GM19438 (cell line): ENCODE results near the gene KANTR.

Experiments used
- ATAC-seq: cut with Tn5 transposase; IDR thresholded peaks from one replicate; pipeline ENCODE4 v1.9.1; 2021; ENCODE audit warnings: low read depth; ENCODE audit not compliant: unreplicated experiment

KANTR gene

DNA sequence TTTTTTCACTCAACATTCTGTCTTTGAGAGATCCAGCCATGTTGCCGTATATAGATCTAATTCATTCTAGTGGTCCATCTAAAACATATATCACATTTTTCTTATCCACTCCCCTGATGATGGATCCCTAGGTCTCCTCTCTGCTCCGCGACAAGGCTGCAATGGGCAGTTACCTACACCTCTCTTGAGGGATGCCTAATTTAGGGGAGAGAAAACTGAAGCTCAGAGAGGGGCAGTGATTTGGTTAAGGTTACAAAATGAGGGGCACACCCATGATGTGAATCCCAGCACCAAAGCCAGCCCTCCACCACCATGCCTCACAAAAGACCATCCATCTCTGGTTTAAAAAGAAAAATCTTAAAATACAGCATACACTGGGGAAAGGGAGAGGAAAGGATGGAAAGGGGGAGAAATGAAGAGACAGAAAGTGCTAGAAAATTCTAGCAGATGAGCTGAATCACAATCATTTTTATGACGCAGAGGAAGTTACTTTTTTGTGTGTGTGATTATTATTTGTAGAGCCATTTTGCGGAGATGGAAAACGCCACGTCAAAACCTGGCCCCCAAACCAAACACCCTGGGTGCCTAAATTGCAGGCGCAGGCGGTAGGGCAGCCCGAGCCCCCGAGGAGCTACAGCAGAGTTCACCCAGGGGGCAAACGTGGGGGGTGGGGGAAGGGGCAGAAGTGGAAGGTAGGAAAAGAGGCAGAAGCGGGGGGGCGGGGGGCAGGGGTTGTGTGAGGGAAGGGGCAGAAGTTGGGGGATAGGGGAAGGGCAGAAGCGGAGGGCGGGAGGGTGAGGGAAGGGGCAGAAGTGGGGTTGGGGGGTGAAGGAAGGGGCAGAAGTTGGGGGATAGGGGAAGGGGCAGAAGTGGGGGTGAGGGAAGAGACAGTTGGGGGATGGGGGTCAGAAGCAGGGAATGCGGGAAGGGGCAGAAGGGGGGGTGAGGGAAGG lies 13.0 kb upstream of the KANTR start:
- no peak for ATAC-seq

DNA sequence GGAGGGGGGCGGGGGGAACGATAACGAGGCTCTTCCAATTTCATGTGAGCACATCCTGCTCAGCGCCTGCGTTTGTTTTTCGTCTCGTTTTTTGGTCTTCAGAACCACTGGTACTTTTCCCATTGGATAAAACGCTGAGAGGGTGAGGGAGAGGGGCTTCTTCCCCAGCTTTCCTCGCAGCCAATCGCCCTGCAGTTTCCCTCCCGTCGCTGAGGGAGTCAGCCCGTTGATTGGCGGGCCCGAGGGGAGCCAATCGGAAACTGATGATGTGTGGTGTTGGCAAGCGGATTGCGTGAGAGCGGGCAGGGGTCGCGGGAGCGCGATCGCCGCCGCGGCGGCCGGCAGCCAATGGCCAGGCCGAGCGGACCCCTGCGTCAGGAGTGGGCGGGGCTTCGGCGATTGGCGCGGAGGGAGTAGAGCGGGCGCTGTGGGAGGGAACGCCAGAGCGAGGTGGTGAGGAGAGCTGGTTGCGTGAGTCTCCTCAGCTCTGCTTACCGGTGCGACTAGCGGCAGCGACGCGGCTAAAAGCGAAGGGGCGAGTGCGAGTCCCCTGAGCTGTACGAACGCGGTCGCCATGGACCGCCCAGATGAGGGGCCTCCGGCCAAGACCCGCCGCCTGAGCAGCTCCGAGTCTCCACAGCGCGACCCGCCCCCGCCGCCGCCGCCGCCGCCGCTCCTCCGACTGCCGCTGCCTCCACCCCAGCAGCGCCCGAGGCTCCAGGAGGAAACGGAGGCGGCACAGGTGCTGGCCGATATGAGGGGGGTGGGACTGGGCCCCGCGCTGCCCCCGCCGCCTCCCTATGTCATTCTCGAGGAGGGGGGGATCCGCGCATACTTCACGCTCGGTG lies 11.8 kb upstream of the KANTR start, which contains the start of gene TSPYL2:
Gene TSPYL2, plus strand, starts transcription at position 443 of the 848 bp plus-strand sequence. Its CDS starts 132 bp downstream, at position 575.
- peak; percentile 88 for ATAC-seq

DNA sequence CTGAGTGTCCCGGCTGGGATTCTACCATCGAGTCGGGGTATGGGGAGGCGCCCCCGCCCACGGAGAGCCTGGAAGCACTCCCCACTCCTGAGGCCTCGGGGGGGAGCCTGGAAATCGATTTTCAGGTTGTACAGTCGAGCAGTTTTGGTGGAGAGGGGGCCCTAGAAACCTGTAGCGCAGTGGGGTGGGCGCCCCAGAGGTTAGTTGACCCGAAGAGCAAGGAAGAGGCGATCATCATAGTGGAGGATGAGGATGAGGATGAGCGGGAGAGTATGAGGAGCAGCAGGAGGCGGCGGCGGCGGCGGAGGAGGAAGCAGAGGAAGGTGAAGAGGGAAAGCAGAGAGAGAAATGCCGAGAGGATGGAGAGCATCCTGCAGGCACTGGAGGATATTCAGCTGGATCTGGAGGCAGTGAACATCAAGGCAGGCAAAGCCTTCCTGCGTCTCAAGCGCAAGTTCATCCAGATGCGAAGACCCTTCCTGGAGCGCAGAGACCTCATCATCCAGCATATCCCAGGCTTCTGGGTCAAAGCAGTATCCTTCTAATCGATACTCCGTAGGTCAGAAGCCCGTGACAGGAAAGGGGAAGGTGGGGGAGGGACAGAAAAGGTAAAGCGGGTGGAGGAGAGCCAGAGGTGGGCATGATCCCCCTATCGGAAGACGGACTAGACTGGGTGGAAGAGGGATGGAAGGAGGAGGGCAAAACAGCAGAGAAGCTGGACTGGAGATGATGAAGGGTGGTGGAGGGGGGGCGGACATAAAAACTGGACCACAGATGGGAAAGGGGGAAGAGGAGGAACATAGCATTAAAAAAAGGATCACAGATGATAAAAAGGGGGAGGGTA lies 10.9 kb upstream of the KANTR start:
- ATAC-seq = no peak

DNA sequence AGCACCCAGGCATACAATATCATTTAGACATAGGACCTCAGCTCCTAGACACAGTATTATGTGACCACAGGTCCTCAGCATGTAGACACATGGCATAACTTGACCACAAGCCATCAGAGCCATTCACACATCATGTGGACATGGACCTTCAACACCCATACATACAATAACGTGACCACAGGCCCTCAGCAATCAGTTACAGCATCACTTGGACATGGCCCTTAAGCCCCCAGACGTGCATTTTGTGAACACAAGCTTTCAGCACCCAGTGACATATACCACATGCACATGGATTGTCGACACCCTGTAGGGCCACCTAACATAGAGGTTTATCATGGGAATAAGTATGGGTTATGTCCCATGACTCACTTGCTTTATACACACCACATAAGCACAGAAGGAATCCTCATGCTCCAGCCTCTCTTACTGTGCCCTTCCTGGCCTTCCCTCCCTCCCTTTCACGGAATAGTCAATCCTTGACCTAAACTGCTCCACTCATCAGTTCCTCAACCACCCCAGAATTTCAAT lies 9.8 kb upstream of the KANTR start:
- no peak for ATAC-seq

DNA sequence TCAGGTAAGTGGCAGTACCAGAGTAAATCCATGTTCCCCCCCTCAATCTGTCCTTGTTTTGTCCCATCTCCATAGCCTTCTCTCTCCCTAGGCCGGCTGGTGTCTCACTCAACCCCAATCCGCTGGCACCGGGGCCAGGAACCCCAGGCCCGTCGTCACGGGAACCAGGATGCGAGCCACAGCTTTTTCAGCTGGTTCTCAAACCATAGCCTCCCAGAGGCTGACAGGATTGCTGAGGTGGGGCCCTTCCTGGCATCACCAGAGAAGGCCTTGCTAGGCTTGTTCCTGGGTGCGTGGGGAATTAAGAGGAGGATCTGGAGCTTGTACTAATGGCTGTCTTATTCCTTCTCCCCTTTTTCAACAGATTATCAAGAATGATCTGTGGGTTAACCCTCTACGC lies 9.1 kb upstream of the KANTR start:
- ATAC-seq = no peak

DNA sequence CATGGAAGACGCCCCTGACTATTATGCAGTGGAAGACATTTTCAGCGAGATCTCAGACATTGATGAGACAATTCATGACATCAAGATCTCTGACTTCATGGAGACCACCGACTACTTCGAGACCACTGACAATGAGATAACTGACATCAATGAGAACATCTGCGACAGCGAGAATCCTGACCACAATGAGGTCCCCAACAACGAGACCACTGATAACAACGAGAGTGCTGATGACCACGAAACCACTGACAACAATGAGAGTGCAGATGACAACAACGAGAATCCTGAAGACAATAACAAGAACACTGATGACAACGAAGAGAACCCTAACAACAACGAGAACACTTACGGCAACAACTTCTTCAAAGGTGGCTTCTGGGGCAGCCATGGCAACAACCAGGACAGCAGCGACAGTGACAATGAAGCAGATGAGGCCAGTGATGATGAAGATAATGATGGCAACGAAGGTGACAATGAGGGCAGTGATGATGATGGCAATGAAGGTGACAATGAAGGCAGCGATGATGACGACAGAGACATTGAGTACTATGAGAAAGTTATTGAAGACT lies 8.2 kb upstream of the KANTR start:
- no peak for ATAC-seq

DNA sequence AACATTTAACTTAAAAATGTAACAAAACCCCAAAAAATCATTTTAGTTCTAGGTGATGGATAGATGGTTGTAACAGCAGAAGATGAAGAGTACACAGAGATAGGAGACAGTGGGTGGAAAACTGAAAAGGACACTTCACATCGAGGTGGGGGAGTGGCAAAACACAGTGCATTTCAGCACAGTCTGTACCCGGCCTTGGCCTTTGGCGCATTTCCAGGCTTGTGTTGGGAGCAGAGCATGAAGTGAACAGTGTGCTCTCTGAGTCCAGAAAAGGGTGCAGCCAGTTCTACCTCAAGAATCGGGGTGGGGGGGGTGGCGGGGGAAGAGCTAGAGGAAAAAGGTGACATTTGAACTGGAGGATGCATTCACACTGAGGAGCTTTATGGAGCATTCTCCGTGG lies 7.5 kb upstream of the KANTR start:
- no peak for ATAC-seq

DNA sequence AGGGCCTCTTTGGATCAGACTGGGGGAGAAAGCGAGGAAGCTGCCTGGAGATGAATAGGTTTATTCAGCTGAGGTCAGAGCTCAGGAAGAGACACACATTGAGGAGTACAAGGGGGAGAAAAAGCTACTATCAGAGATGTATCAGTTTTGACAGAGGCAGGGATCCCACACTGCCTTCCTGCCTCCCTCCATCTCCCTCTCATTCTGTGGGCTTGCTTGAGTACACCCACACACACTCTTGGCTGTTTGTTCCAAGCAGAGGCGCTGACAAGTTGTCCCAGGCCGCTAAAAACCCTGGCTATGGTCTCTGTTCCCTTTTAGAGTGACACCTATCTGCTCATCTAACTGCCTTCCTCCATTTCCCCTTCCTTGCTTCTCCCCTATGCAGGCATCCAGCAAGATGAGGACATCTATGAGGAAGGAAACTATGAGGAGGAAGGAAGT lies 6.5 kb upstream of the KANTR start:
- ATAC-seq = no peak

DNA sequence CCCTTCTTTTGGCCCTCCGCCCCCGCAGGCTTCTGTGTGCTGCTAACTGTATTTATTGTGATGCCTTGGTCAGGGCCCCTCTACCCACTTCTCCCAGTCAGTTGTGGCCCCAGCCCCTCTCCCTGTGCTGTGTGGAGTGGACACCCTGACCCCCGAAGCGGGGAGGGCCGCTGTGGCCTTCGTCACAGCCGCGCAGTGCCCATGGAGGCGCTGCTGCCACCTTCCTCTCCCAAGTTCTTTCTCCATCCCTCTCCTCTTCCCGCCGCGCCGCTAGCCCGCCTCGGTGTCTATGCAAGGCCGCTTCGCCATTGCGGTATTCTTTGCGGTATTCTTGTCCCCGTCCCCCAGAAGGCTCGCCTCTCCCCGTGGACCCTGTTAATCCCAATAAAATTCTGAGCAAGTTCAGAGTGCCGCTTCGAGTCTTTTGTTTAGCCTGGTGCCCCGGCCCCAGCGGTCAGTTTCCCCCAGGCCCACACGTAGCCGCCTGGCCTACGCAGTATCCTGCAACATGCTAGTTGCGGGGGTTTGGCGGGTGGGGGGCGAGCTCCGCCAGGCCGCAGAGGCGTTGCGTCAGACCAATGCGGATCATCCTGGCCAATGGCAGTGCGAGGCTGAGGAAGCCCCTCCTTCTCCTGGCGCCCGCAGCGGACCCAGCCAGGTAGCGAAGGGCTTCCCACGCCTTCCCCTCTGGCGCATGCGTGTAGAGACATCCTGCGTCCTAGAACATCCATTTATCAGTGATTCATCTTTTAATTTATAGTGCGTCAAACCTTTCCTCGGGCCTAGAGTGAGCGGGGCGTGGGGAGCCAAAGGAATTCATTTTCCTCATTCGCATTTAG lies 5.6 kb upstream of the KANTR start:
- ATAC-seq = peak; percentile 60

DNA sequence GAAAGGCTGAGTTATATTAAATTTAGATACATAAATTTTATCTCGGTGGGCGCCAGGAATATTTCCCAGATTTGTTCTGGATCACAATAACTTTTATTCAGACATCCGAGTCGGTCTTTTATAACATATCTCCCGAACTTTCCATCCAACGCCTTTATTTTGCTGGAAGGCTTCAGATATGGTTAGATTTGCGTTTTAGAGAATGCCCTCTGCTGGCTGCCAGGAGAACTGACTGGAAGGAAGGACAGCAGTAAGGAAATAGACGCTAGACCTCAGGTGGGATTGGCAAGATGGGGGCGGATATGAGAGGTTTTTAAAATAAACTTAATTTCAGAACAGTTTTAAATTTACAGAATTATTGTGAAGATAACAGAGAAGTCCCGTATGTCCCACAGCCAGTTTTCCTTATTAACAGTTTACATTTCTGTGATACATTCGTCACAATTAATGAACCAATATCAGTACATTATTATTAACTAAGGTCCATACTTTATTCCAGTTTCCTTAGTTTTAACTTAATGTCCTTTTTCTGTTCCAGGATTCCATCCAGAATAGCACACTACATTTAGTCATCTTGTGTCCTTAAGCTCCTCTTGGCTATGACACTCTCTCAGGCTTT lies 4.6 kb upstream of the KANTR start:
- no peak for ATAC-seq

DNA sequence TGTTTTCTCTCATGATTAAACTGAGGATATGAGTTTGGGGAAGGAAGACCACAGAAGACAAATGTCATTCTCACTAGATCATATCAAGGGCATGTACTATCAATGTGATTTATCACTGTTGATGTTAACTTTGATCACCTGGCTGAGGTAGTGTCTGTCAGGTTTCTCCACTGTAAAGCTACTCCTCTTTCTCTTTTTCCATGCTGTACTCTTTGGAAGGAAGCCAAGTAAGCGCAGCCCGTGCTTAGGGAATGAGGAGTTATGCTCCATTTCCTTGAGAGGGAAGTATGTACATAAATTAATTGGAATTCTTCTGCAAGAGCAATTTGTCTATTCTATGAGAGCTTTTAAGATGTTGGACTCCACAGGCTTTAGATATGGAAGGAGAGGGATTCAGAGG lies 4.0 kb upstream of the KANTR start:
- ATAC-seq = no peak

DNA sequence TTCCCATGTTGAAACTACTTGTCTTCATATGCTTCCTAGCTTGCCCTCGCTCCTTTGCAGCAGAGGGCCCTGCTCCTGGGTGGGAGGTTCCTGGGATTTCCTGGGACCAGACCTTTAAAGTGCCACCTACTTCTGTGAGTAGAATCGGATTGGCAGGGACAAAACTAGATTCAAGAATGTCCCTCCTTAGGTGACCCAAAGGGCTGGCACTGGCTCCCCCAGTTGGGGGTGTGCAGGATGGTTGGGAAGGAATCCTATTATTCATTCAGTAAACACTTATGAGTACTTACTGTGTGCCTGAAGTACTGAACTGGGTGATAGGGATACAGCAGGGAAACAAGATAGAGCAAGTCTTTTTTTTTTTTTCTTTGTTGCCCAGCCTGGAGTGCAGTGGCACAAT lies 2.6 kb upstream of the KANTR start:
- ATAC-seq = no peak

DNA sequence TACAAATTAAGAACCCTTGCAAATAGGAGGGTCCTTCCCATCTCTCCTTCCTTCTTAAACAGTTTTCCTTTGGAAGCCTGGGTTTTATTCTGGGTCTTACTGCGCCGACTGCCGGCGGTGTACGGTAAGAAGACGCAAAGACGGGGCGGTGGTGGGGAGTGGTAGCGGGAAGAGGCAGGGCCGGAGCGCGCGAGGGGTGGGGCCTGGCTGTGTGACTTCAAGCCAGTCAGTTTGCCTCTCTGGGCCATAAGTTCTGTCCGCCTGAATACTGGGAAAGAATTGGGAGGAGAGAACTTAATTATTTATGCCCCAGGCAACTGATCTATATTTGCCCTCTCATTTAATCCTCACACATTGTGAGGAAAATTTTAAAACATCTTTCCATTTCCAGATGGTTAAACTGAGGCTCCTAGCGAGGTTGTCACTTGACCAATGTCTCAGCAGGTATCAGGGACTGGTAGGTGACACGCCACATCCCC lies 726 bp upstream of the KANTR start:
- ATAC-seq = peak; percentile 35

DNA sequence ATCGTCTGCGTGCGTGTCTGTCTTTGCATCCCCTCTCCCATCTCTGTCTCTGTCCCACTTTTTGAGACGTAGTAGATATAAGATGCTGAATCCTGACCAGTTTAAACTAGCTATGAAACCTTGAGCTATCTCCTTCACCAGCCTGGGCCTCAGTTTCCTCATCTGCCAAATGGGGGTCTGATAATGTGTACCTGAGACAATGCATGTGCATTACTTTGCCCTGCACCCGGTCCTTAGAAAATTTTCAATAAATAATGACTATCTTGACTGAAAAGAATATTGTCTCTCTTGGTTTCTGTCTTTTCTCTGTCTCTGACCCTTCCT lies 602 bp downstream of the KANTR start:
- ATAC-seq = no peak

DNA sequence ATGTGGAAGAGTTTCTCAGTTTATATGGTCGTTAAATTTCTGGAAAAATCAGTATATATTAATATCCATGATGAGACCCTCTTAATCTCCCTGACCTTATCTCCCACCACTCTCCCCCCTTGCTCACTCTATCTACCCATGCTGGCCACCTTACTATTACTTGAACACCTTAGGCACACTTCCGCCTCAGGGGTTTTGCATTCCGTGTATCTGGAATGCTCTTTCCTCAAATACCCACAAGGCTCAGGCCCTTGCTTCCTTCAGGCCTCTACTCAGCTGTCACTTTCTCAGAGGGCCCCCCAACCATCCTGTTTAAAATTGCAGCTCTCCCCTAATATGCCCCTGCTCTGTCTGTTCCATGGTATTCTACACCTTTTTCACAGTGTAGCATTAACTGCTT lies 1.9 kb downstream of the KANTR start:
- no peak for ATAC-seq

DNA sequence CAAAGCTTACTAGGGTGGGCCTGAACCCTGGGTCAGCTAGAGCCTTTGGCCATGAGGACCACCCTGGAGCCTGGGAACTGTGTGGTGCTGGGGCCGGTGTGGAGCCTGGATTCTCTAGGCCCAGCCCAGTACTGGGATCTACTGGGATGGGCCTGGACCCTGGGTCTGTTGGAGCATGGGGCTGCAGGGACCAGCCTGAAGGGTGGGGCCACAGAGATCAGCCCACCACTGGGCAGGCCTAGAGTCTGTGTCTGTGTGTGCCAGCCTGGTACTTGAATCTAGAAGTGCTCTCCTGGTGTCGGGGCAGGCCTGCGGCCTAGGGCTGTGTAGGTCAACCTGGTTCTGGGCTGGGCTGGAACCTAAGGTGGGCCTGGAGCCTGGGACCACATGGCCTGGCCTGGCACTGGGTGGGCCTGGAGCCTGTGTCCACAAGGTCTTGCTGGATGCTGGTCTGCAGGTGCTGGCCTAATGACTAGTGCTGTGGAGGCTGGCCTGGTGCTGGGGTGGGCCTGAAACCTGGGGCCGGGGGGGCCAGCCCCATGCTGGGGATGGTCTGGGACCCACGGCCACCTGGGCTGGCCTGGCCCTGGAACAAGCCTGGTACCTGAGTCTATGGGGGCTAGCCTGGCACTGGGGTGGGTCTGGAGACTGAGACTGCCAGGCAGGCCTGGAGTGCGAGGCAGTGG lies 21.1 kb downstream of the KANTR start:
- no peak for ATAC-seq

DNA sequence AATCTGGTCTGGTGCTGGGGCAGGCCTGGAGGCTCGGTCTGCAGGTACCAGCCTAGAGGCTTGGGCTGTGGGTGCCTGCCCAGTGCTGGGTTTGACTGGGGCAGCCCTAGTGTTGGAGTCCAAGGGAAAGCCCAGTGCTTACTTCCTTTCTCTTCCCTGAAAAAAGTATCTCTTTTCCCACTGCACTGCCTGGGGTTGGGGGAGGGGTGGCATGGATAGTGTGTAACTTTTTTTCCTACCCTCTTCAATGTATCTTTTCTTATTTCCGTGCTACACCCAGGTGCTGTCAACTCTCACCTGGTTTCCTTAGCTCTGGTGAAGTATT lies 21.6 kb downstream of the KANTR start:
- no peak for ATAC-seq

DNA sequence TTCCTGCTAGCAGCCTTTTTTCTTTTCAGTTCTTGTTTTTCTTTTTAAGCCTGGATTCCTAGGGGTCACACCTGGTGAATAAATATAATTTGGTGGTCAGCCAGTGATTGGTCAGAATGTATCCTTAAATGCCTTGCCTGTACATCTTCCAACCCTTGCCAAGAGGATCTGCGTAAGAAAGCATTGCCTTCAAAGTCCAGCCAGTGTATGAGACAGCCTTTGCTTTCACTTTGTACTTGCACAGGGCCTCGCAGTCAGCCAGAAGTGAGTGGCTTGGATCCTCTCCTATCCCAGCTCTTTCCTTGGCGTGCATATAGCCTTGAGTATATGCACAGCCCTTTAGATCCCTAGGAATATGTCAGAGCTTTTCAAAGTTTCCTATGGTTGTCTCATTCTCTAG lies 22.2 kb downstream of the KANTR start:
- ATAC-seq = no peak
